UCSD-AML1 (cell line): ENCODE results near the gene NPLOC4.

ENCODE experiments used
- DNase-seq: peaks from one replicate; lab custom pipeline; 2025; ENCODE audit not compliant: unreplicated experiment; lab: John Stamatoyannopoulos, UW

Gene NPLOC4

GRCh38 chr17:81509972-81510784, 126.7 kb downstream of the NPLOC4 start:
- no peak for DNase-seq

DNA sequence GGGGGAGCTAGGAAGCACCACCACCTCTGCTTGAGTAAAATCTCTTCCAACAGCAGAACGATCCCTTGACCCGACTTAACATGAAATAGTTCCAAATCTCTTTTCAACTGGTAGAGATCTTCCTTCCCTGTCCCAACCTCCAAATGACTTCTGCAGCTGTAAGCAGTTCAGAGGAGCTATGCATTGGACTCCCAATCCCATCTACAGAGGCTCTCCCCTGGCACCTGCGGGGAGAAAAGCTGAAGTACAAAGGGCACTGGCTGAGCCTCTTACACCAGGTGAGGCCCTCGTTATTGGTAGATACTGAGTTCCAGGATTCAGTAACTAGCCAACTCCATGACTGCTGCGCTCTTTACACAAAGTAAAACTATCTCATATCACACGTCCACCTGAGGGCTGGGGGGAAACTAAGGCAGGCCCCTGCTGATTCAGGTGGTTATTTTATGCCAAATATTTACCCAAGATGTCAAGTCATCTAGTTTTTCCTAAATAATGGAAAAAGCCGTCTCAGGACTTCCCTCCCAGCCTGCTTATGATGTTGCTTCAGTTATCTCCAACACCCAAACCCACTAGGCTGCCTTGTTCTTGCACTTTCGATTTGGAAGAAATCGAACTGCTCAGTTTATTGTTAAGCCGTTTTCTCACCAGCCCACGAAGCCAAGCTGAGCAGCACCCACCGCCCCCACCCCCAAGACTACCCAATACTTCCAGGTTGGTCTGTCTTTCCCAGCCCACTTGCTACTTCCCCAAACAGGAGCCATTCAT, 127.5 kb downstream of the NPLOC4 start:
- no peak for DNase-seq

GRCh38 chr17:81508639-81509206, 128.2 kb downstream of the NPLOC4 start:
- DNase-seq: no peak
